HG03571 (cell line): ENCODE results near the gene MCM7.

Source experiments
- ATAC-seq: cut with Tn5 transposase; IDR thresholded peaks from one replicate; pipeline ENCODE4 v1.9.1; 2021; ENCODE audit not compliant: unreplicated experiment

The MCM7 gene

GRCh38 chr7:100075418-100075817 is 25.8 kb downstream of the MCM7 start:
- no peak for ATAC-seq

- no peak for ATAC-seq
These were observed 26.4 kb downstream of the MCM7 start for GRCh38 chr7:100074841-100075240.

GRCh38 chr7:100072462-100072861 is 28.7 kb downstream of the MCM7 start:
- no peak for ATAC-seq

GRCh38 chr7:100071018-100071723 is 30.0 kb downstream of the MCM7 start:
- ATAC-seq, result no peak

GRCh38 chr7:100069991-100070390 is 31.2 kb downstream of the MCM7 start:
- ATAC-seq, result no peak

- ATAC-seq, result no peak
These were observed 34.2 kb downstream of the MCM7 start for GRCh38 chr7:100066953-100067352.

- ATAC-seq, result no peak
These were observed 35.6 kb downstream of the MCM7 start for GRCh38 chr7:100065452-100066186.

GRCh38 chr7:100064162-100064561 is 37.0 kb downstream of the MCM7 start:
- no peak for ATAC-seq

- ATAC-seq, result no peak
These were observed 37.8 kb downstream of the MCM7 start for GRCh38 chr7:100063376-100063775.

- no peak for ATAC-seq
These were observed 39.5 kb downstream of the MCM7 start for GRCh38 chr7:100061518-100062193.

- no peak for ATAC-seq
These were observed 41.9 kb downstream of the MCM7 start for GRCh38 chr7:100059251-100059739.

GRCh38 chr7:100057006-100057405 is 44.2 kb downstream of the MCM7 start:
- ATAC-seq, result no peak

GRCh38 chr7:100053215-100053614 is 48.0 kb downstream of the MCM7 start:
- no peak for ATAC-seq

- no peak for ATAC-seq
These were observed 49.6 kb downstream of the MCM7 start for GRCh38 chr7:100051611-100052010.

- ATAC-seq, result peak; percentile 84
These were observed 51.5 kb downstream of the MCM7 start, which contains the start of gene ZSCAN21 for GRCh38 chr7:100049441-100050291. ZSCAN21 (plus strand) TSS chr7:100049774; CDS start chr7:100057007, 7,233 bp downstream.

- ATAC-seq, result no peak
These were observed 52.5 kb downstream of the MCM7 start for GRCh38 chr7:100048680-100049079.

- no peak for ATAC-seq
These were observed 56.5 kb downstream of the MCM7 start for GRCh38 chr7:100044718-100045117.
